ENCODE data around the gene PLA2G15.
"Not testable (repeated sequence)": the region's sequence is repeated elsewhere in the genome, so short reads cannot be mapped to it uniquely, and the experiment has no call there.

PLA2G15 gene

DNA sequence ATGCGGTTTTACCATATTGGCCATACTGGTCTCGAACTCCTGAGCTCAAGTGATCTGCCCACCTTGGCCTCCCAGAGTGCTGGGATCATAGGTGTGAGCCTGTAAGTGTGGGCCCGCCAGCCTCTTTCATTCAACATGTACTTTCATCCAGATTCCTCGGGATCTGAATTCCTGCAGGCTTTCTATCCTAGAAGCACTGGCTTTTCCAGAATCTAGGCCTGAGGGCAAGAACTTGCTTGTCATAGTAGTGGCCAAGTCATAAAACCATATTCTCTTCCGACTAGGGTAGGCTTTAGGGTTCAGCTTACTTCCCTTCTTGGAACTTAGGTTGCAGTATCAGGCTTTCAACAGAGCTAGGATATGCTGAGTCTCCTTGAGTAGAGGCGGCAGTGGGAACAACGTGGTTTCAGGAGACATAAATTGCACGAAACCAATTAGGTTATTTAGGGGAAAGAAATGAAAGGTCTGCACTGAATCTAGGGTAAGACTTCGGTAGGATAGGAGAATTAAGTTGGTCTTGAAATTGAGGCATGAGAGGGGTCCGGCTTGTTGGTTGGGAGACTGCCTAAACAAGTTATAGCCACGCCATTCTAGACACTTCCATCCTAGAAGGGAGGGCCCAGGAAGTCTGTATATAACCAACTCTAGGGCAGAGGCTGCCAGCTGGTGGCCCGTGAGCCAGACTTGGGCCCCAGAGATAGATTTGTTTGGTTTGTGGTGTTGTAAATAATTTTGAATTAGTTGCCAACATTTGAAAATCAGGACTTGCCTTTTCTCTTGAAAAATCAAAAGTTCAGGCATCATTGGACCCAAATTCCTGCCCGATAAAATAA is 34.8 kb downstream of the PLA2G15 start:
- no peak for DNase-seq (ENCODE audit: low read depth)

- DNase-seq (ENCODE audit: low read depth), result no peak
Observed at GRCh38 chr16:68281368-68282063, 36.3 kb downstream of the PLA2G15 start.

DNA sequence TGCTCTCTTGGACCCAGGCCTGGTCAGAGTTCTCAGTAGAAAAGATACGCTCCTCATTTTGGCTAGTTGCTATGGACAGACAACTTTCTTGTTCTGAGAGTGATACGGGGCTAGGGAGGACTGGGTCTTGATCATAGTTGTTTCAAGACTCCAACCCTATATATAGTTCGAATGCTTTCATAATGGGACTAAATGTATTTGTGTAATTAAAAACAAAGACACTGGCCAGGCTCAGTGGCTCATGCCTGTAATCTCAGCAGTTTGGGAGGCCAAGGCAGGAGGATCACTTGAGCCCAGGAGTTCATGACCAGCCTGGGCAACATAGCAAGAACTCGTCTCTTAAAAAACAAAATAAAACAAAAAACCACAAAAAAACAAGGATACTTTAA is 36.9 kb downstream of the PLA2G15 start:
- DNase-seq (ENCODE audit: low read depth), result no peak

DNA sequence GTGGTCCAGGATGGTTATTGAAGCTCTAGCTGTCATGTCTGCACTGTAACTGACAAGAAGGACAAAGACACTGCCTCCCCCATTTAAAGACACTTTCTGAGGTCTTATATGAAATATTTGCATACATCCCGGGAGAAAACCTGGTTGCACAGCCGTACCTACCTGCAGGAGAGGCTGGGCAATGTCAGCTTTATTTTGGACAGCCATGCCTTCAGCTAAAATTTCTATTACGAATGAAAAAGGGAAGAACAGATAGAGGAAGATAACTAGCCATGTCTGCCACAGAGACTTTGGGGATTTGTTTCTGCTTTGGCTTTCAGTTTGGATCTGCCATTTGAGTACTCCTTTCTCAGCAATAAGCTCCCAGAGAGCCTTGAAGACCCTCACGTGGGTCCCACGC is 38.2 kb downstream of the PLA2G15 start:
- no peak for DNase-seq (ENCODE audit: low read depth)

DNA sequence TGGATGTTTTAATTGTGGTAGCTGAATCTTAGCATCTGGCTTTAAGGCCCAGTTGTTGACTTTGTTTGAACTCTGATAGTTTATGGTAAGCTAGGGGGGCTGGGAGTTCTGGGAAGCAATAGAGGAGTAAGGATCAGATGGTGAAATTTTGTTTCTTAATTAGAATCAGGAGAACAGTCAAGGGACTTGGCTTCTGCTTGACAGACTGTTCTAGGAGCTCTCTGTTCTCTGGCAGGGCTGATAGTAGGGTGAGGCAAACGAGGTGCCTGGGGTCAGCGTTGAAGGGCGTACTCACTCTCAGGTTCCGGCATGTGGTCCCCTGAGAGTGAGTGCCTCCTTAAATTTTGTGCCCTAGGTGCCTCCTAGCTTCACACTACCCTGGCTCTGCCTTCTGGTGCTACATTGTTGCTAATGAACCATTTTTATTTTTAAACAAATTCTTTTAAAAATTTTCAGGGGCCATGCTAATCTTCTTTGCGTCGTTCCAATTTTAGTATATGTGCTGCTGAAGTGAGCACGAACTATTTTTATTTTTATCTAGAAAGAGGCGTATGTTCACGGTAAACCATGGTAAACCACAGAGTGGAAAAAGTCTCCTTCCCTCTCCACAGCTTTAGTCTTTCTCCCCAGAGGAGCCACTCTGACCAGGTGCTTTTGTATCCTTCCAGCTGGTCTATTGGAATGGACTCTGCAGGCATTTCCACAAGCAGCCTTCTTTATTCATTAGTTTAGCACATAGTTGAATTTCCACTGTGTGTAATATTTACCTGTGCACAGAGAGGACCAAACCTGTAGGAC is 38.8 kb downstream of the PLA2G15 start:
- DNase-seq (ENCODE audit: low read depth), result no peak

- DNase-seq (ENCODE audit: low read depth), result no peak
Observed at GRCh38 chr16:68284847-68285246, 39.7 kb downstream of the PLA2G15 start.

DNA sequence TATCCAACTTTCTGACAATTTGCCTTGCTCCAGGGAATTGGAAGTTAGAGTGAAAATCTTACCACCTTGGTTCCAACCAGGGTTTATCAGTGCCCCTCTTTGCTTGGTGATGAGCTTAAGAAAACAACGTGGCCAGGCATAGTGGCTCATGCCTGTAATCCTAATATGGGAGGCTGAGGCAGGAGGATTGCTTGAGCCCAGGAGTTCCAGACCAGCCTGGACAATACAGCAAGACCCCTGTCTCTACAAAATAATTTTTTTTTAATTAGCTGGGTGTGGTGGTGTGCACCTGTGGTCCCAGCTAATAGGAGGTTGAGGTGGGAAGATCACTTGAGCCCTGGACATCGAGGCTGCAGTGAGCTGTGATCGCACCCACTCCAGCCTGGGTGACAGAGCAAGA is 40.5 kb downstream of the PLA2G15 start:
- DNase-seq (ENCODE audit: low read depth), result no peak

- no peak for DNase-seq (ENCODE audit: low read depth)
Observed at GRCh38 chr16:68286153-68287074, 41.2 kb downstream of the PLA2G15 start.

- DNase-seq (ENCODE audit: low read depth), result no peak
Observed at GRCh38 chr16:68287276-68288251, 42.4 kb downstream of the PLA2G15 start.

GRCh38 chr16:68288252-68288650 is 43.1 kb downstream of the PLA2G15 start:
- DNase-seq (ENCODE audit: low read depth), result no peak

- not testable (repeated sequence) for DNase-seq (ENCODE audit: low read depth)
Observed at GRCh38 chr16:68288796-68289195, 43.6 kb downstream of the PLA2G15 start.

DNA sequence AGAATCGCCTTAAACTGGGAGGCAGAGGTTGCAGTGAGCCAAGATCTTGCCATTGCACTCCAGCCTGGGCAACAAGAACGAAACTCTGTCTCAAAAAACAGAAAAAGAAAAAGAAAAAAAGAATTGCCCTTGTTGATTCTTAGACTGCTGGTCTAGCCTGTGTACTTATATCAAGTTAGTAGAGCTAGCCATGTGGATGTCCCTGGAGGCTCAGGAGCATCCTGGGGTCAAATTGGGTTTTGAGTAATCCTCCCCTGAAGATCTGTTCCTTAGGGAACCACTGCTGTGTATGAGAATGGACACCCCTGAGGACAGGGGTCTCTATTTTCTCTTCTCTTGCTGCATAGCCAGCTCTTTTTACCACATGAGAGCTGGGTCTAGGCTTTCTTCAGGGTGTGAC is 44.0 kb downstream of the PLA2G15 start:
- DNase-seq (ENCODE audit: low read depth), result no peak

- DNase-seq (ENCODE audit: low read depth), result peak; percentile 62
Observed at GRCh38 chr16:68289621-68290329, 44.6 kb downstream of the PLA2G15 start.

DNA sequence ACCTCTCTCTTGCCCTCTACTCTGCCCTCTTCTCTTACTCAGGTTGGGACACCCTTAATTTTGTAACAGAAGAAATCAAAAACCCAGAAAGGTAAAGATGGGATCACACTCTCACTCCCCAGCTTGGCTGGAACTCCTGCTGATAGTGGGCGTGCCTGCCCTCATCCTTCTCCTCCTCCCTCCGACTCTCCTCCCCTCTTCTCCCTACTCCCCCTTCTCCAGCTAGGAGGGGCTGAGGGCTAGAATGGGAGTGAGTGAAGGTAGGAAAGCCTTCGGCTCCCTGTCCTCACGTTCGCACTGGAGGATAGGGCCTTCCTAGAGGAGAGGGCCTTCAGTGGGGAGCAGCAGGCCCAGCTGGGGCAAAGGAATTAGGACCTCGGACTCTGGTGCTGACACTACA is 45.3 kb downstream of the PLA2G15 start:
- DNase-seq (ENCODE audit: low read depth), result no peak

GRCh38 chr16:68291227-68291626 is 46.1 kb downstream of the PLA2G15 start:
- no peak for DNase-seq (ENCODE audit: low read depth)

GRCh38 chr16:68292425-68292824 is 47.3 kb downstream of the PLA2G15 start:
- no peak for DNase-seq (ENCODE audit: low read depth)

DNA sequence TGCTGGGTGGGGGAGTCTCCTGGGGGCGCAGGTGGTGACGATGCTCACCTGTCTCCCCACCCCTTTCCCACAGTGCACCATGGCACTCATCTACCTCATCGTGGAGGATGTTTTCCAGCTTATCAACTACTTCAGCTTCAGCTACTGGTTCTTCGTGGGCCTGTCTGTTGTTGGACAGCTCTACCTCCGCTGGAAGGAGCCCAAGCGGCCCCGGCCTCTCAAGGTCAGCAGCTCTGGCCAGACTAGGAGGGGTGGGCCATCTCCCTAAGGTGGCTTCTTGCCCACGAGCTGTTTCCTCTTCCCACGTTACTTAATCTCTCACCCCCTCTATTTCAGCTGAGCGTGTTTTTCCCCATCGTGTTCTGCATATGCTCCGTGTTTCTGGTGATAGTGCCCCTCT is 51.1 kb downstream of the PLA2G15 start:
- DNase-seq (ENCODE audit: low read depth), result no peak

DNA sequence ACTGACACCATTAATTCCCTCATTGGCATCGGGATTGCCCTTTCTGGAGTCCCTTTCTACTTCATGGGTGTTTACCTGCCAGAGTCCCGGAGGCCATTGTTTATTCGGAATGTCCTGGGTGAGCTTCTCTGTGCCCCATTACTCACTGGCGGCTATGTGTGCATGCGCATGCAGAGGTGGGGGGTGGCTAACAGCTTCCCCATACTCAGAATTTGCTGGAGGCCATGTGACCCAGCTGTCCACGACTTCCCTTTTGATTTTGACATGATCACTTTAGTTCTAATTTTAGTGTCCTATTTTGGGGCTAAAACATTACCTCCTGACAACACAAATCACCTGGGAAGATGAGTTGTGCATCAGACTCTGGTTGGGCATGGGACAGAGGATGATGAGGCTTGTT is 51.5 kb downstream of the PLA2G15 start:
- DNase-seq (ENCODE audit: low read depth), result no peak

- DNase-seq (ENCODE audit: low read depth), result no peak
Observed at GRCh38 chr16:68297908-68298307, 52.7 kb downstream of the PLA2G15 start.

DNA sequence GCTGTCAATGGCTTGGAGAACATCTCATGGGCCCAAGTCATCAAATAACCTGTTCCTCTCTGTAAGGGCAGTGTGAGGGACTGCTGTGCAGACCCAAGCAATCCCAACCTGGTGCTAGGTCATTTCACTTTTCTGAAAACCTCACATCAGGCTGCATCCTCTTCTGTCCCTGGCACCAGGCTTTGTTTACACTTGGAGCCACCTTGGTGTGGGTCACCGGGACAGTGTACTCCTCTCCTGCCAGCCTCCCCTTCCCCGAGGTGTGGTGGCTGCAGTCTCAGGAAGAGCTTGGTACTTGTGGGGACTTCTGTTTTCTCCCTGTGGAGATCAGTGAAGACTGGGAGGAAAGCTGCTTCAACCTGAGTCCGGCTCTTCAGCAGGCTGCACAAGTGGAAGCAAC is 53.1 kb downstream of the PLA2G15 start:
- no peak for DNase-seq (ENCODE audit: low read depth)
